ENCODE data around the gene CD47.

DNA sequence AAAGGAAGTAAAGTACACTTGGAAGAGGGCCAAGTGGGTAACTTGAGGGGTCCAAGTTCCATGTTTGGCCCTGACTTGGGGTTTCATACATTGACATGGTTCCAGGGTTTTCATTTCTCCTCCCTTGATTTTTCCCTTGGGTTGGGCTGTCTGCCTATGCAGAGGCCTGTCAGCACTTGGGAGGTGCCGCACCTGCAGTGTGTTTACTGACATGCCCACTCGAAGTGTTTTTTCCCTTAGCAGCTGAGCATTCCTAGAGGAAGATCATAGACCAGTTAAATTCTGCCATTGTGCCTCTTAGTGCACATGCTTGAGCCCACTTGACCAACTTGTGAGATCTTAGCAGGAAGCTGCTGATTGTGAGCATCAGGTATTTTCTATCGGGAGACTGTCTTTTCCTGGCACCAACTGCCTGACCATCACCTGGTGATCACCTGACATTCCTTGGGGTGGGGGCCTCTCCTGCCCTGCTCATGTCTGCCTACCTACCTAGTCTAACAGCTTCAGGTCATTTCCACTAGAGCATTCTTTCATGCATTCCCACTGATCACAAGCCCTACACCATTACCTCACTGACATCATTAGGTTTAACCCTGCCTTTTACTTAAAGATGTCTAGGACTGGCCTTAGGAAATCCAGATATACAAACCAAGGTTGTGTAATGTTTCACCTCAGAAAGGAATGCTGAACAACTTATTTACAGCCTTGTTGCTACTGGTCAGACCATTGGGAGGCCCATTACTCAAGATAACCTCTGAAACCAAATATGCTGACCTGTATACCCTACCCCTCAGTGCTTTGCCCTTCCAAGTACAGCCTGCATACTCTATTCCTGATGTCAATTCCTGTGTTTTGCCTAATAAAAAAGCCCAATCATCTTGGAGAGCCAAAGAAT, 68.3 kb downstream of the CD47 start:
- TF ChIP-seq, protein P1, sequence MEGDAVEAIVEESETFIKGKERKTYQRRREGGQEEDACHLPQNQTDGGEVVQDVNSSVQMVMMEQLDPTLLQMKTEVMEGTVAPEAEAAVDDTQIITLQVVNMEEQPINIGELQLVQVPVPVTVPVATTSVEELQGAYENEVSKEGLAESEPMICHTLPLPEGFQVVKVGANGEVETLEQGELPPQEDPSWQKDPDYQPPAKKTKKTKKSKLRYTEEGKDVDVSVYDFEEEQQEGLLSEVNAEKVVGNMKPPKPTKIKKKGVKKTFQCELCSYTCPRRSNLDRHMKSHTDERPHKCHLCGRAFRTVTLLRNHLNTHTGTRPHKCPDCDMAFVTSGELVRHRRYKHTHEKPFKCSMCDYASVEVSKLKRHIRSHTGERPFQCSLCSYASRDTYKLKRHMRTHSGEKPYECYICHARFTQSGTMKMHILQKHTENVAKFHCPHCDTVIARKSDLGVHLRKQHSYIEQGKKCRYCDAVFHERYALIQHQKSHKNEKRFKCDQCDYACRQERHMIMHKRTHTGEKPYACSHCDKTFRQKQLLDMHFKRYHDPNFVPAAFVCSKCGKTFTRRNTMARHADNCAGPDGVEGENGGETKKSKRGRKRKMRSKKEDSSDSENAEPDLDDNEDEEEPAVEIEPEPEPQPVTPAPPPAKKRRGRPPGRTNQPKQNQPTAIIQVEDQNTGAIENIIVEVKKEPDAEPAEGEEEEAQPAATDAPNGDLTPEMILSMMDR (IDR thresholded peaks at IDR 0.05; ENCODE audit: borderline replicate concordance, extremely low read depth, low read length, poor library complexity, severe bottlenecking): no peak
- TF ChIP-seq EZH2 (IDR thresholded peaks at IDR 0.05; ENCODE audit: borderline replicate concordance, low read depth, low read length, severe bottlenecking): no peak

All from DND-41 (cell line).